Ecto neural progenitor cell (in vitro differentiated cells): ENCODE measurements around the gene DCST2.
A peak's percentile ranks its signal among the peaks of the same experiment; 100 is the strongest.
"Not testable (repeated sequence)": the region's sequence is repeated elsewhere in the genome, so short reads cannot be mapped to it uniquely, and the experiment has no call there.

Experiments used
- DNase-seq: peaks from one replicate; pipeline ENCODE4 v3.0.0-alpha.2; 2018; ENCODE audit warnings: low spot score

Gene DCST2

DNA sequence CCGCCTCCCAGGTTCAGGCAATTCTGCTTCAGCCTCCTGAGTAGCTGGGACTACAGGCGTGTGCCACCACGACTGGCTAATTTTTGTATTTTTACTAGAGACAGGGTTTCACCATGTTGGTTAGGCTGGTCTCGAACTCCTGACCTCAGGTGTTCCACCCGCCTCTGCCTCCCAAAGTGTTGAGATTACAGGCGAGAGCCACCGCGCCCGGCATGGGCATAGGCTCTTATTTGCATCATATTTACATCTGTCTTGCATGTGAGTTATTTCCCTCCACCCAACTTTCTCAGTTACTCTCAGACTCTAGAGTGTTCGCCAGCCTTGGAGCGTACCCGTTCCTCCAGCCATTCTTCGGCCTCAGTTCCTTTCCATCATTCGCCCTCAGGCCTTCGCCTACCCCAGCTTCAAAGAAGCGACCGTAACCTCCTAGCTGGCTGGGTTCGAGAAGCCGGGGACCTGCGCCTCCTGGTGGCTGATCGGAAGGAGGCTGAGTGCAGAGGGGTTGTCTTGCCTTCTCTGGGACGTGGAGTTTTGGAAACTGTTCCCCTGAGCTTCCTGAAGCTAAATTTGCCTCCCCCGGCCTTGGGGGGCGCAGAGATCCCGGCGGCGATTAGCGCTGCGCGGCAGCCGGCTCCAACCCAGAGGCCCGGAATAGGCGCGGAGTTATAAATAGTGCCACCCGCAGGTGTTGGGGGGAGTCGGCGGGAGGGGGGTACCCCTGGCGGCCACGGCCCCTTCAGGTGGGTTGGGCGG is 34.6 kb downstream of the DCST2 start:
- peak; percentile 88 for DNase-seq

DNA sequence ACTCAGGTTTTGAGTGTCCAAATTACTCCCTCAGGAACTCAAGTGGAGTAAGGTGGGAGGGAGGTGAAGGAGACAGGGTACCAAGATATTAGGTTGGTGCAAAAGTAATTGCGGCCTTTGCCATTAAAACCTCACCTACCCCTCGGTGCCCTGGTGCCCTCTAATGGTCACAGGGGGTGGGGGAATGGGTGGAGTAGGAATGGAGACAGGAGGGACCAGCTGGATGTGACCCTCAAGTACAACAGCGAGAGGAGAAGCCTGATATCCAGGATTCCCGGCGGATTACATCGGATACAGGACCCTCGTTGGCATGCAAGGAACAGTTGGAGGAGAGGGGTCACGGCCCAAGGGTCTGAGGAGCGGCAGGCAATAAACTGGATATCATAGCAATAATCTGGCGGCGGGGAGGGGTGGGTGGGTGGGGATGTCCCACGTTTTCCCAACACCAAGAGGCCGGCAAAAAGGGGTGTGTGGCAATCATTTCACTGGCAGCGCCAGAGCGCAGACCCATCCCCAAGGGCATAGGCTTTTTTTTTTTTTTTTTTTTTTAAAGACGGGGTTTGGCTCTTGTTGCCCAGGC is 35.3 kb downstream of the DCST2 start:
- DNase-seq = peak; percentile 39

DNA sequence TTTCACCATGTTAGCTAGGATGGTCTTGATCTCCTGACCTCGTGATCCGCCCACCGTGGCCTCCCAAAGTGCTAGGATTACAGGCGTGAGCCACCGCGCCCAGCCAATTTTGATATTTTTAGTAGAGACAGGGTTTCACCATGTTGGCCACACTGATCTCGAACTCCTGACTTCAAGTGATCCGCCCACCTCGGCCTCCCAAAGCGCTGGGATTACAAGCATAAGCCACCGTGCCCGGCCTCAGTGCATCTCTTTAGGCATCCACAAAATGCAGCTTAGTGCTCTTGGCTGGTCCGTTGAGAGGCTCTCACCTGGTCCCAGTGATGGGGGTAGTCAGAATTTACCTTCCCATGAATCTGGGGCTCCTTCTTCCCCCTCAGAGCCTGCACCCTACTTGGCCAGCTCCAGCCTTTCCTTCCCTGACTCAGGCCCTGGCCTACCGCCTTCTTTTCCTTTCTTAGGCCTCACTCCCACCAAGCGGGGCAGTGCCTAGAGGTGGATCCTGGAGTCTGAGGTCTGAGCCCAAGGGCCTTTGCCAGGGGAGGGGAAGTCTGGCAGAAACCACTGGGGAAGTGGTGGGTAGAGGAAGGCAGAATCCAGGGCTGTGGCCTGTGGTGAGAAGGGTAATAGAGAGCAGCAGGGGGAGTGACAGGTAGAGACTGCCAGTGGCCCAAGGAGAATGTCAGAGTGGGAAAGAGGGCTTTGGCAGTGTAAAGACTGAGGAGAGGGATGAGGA is 36.4 kb downstream of the DCST2 start:
- DNase-seq = peak; percentile 39

DNA sequence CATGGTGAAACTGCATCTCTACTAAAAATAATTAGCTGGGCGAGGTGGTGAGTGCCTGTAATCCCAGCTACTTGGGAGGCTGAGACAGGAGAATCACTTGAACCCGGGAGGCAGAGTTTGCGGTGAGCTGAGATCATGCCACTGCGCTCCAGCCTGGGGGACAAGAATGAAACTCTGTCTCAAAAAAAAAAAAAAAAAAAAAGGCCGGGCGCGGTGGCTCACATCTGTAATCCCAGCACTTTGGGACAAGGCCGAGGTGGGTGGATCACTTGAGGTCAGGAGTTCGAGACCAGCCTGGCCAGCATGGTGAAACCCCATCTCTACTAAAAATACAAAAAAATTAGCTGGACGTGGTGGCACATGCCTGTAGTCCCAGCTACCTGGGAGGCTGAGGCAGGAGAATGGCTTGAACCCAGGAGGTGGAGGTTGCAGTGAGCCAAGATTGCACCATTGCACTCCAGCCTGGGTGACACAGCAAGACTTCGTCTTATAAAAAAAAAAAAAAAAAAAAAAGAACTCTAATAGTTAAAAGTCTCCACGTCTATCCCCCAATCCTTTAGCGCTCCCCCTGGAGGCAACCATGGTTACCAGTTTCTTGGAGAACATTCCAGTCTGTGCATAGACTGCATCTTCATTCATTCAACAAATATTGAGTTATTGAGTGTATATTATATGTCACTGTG is 38.1 kb downstream of the DCST2 start:
- peak; percentile 52 for DNase-seq

DNA sequence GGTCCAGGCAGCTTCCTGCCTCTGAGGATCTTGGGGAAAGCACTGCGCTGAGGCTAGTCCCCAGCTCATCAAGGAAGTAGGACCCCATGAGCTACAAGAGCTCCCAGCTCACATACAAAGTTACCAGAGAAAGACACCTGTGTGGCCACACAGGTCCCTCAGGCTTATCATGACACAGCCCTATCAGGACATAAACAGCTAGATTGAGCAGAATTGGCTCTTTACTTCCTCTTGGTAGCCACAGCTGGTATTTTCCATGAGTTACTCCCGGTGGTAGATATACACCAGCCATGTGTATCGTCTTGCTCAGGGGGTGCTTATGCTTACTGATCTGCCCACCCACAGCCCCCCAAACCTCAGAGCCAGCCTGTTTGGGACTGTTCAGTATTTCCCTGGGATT is 39.0 kb downstream of the DCST2 start:
- peak; percentile 32 for DNase-seq

DNA sequence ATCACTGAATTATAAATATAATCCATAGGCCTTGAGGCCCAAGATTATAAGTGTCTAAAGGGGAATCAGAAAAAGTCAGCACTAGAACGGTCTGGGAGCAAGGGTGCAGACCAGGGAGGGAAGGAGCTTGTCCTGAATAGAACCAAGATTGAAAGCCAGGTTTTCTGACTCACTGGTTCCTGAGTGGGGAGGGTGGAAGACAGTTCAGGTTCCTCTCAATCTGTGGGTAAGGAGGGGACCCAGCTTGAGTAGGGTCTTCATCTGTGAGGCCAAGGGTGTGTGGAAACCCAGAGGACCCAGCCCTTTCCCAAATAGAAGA is 39.4 kb downstream of the DCST2 start:
- DNase-seq = peak; percentile 31

DNA sequence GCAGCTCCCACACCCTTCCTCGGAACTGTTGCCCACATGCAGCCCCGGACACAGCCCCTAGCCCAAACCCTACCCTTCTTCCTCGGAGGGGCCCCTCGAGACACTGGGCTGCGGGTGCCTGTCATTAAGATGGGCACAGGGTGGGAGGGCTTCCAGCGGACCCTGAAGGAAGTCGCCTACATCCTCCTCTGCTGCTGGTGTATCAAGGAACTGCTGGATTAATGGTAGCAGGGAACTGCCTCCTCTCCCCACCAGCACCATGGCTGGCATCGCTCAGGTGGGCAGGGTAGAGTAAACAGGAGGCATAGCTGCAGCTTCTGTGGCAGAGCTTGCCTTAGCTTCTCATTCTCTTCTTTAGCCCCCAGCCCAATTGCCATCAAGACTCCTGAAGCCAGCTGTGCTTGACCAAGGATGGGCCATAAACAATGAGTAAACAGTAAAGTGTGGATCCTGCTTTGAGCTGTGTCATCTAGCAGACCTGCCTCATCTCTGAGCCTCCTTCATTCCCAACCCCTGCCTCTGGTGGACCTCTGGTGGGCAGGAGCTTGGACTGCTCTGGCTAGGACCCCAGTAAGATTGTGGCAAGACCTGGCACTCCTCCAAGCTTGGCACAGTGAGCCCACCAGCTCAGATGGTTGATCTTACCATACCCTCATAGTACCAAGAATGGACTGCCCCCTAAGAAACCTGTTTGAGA is 39.9 kb downstream of the DCST2 start, which contains the start of gene LENEP:
TSS of gene LENEP (plus strand) at position 15 of the 697 bp plus-strand sequence. CDS start at position 37, 22 bp downstream.
- DNase-seq = peak; percentile 19

DNA sequence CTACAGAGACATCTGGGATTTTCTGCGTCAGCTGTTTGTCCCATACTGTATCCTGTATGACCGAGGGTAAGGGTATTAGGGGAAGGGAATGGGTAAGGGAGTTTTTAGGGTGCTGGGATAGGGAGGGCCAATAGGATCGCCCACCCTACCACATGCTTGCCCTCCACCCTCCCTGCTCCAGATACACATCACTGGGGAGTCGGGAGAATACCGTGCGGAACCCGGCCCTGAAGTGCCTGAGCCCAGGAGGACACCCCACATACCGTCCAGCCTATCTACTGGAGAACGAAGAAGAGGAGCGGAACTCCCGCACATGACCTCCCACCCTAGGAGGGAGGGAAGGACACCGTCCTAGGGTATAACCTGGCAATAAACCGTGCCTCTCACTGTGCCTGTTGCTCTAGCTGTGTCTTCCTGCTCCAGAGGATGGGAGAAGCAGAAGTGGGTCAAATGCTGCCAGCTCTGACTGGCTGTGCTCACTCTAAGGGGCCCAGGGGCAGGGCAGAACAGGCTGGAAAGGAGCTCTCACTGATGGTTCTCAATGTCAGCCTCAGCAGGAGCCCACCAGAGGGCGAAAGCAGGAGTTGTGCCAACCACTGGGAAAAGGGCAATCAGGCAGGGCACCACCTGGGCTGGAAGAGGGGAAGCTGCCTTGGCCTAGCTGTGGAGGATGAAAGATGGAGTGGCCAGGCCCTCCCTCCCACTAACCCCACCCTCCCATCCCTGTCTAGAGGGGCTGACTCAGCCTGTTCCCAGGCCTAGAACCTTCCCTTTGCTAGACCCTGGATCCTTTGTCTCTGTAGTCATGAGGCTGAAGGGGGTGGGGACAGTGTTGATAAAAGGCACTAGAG is 40.6 kb downstream of the DCST2 start:
- DNase-seq = peak; percentile 43

DNA sequence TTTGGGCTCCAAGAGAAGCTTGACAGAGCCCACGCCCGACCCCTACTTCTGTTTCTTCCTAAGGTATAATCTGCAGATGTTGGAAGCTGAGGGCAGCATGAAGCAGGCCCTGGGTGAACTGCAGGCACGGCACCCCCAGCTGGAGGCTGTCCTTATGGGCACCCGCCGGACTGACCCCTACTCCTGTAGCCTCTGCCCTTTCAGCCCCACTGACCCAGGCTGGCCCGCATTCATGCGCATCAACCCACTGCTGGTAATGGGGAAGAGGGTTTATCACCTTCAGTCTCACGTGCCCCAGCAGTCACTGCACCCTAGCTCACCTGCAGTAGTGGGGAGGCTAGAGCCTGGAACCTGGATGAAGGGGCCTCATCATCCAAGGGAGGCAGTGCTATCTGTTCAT is 43.3 kb downstream of the DCST2 start:
- DNase-seq = no peak

DNA sequence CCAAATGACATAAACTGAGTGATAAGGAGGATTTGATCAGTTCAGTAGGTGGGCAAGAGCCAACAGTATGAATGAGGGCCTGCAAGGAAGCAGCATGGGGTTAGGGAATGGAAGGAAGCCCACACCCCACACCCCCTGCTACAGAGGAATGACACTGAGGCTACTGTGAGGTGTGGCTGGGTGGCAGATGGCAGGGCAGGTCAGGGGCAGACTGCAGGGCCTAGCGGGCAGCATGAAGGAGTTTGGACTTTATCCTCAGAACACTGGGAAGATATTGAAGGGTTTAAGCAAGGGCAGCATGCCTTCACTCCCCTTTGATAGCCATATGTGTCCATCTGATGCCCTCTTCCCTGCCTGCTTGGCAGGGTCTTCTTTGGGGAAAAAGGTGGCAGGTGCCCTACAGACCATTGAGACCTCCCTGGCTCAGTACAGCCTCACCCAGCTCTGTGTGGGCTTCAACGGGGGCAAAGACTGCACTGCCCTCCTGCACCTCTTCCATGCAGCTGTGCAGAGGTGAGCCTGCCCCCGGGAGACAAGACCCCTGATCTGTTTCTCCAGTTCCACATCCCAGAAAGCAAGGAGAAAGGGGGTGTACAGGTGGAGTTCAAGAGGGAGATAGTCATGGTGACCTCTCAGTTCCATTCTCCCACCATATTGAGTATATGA is 44.3 kb downstream of the DCST2 start:
- DNase-seq = no peak

DNA sequence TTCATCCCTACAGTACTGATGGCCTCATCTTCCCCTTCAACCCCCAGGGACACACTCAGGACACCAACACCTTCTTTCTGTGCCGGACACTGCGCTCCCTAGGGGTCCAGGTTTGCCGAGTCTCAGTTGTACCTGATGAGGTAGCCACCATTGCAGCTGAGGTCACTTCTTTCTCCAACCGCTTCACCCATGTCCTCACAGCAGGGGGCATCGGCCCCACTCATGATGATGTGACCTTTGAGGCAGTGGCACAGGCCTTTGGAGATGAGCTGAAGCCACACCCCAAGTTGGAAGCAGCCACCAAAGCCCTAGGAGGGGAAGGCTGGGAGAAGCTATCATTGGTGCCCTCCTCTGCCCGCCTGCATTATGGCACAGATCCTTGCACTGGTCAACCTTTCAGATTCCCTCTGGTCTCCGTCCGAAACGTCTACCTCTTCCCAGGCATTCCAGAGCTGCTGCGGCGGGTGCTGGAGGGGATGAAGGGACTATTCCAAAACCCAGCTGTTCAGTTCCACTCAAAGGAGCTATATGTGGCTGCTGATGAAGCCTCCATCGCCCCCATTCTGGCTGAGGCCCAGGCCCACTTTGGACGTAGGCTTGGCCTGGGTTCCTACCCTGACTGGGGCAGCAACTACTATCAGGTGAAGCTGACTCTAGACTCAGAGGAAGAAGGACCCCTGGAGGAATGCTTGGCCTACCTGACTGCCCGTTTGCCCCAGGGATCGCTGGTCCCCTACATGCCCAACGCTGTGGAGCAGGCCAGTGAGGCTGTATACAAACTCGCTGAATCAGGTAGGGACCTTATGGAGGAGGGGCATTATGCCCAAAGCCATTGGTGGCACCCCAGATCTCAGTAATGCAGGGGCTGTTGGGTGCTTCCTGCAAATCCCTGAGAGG is 45.3 kb downstream of the DCST2 start:
- no peak for DNase-seq

DNA sequence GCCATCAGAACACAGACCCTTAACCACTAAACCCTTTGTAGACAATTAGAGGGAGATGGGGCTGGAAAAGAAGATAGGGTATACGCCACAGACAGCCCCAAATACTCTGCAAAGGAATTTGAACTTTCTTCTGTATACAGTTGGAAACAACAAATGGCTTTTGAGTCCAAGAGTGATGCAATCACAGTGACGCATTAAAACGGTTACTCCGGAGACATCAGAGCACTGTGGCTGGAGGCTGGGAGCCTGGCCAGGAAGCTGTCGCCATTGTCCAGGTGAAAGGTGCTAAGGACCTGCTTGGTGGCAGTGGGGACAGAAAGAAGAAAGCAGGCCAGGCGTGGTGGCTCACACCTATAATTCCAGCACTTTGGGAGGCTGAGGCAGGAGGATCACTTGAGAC is 46.3 kb downstream of the DCST2 start:
- no peak for DNase-seq

DNA sequence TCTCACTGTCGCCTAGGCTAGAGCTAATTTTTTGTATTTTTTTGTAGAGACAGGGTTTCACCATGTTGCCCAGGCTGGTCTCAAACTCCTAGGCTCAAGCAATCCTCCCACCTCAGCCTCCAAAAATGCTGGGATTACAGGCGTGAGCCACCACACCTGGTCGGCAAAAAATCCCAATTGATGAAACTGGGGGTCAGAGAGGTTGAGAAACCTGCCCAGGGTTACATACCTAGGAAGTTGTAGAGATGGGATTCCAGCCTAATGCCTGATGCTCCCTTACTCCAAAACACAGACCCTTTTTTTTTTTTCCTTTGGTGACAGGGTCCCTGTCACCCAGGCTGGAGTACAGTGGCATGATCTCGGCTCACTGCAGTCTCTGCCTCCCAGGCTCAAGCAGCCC is 46.8 kb downstream of the DCST2 start:
- DNase-seq = not testable (repeated sequence)

DNA sequence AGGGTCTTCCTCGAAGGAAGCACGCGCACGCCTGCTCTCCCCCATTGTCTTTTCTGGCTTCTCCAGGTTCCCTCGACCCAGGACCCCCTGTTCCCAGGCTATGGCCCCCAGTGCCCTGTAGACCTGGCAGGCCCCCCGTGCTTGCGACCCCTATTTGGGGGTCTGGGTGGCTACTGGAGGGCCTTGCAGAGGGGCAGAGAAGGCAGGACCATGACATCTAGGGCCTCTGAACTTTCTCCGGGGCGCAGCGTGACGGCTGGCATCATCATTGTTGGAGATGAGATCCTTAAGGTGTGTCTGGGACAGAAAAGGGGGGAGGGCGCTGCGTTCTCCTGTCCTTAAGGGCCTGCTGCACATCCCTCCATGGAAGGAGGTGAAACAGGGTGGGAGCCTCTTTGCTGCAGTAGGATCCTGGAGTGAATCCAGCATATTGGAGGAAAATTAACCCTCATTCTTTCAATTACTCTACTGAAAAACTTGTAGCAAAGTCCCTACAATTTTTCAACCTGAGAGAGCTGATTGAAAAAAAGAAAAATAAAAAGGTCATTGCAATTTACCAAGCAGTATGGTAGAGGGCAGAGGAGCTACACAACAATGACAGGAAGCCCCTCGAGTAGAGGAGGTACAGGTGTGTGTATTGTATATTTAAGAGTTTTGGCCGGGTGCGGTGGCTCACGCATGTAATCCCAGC is 49.7 kb downstream of the DCST2 start:
- DNase-seq = no peak

DNA sequence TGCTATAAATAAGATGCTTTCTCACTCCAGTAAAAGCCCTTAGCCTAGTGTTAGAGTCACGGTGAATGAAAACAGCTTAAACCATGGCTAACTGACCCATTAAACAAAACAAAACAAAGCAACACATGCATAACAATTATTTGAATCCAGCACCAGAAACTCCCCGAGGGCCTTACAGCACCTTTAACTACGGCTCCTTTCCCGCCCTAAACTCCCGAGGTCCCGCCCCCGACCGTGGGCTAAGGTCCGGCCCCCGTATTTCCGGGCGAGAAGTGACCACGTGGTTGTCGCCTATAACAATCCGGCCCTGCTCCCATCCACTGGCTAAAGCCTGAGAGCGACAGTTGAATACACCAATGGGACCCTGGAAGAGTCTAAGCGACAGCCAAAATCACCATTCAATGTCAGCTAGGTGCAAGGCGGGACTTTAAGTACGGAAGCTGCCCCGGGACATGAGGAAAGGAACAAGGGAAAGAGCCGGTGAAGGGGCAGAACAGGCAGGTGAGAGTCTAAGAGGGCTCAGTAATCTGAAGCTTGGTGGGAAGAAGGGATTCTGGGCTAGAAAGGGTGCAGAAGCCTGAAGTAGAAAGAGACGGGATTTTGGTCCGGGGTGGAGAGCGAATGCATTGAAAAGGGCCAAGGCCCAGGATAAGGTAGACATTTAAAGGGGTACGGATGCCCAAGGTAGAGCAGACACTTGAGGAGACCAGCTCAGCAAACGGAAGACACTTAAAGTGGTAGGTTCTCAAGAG is 50.5 kb downstream of the DCST2 start, which contains the start of gene FLAD1:
TSS of gene FLAD1 (plus strand) at position 448 of the 752 bp plus-strand sequence. CDS start 351 bp downstream, outside the sequence.
- DNase-seq = peak; percentile 96

DNA sequence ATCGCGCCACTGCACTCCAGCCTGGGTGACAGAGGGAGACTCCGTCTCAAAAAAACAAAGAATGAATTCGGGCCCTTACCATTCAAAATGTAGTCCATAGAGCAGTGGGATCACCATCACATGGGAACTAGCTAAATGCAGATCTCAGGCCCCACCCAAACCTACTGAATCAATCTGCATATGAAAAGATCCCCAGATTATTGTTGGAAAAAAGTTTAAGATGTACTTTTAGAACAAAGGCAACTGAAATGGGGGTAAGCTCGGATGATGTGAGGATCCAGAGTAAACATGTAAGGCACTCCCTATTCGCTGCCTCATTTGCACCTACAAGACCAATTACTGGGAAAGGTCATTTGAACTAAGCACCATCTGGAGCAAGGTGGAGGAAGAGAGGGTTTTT is 51.2 kb downstream of the DCST2 start:
- no peak for DNase-seq

DNA sequence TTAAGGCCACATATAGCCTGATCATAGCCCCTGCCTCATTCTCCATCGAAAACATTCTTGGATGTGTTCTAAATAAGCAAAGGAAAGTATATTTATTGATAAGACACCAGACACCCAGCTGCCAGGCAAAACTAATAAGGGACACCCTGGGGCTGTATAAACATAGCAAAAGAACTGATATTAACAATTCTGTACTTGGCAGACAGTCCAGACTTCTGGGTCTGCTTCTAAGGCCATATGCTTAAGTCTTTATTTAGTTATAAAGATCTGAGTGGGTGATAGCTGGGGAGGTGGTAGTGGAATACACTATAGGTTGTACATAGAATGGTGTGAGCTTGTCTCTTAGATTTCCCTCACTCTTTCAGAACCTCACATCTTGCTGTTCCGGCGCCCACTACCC is 55.2 kb downstream of the DCST2 start:
- DNase-seq = no peak

DNA sequence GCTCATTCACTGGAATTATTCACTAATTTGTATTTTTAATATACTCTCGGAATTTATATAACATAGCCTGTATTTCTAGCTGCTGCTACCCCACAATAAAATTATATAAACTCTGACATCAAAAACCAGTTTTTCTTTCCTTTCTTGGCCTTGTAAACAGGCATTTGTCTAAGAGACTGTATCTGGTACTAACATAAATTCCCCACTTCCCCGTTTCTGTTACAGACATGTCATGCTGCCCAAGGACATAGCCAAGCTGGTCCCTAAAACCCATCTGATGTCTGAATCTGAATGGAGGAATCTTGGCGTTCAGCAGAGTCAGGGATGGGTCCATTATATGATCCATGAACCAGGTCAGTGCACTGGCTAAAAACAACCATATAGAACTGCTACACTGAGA is 55.8 kb downstream of the DCST2 start:
- DNase-seq = not testable (repeated sequence)
